GM23248 (cell line): ENCODE results near the gene NKX2-2. TPM values are rescaled to one million over a fixed set of nuclear protein-coding genes. Genes with fewer than 3 reads are reported as not detected.
A peak's percentile ranks its signal among the peaks of the same experiment; 100 is the strongest.

Experiments used
- DNase-seq: peaks from one replicate; pipeline ENCODE4 v3.0.0-alpha.2; 2015
- H2AFZ ChIP-seq: fragments of 200-600 bp; sonication (generic); 2 replicates; pipeline ENCODE4 v1.6.1; 2016; ENCODE audit warnings: antibody characterized with exemption
- H3F3A ChIP-seq: fragments of 200-600 bp; sonication (generic); 2 replicates; pipeline ENCODE4 v1.6.1; 2016; ENCODE audit warnings: mild to moderate bottlenecking, antibody characterized with exemption, mixed run types; ENCODE audit not compliant: insufficient read depth
- H3K27ac ChIP-seq: fragments of 200-600 bp; sonication (generic); 2 replicates; pipeline ENCODE4 v1.5.1; 2016; ENCODE audit warnings: mild to moderate bottlenecking
- H3K27me3 ChIP-seq: fragments of 200-600 bp; sonication (generic); replicated peaks from 2 replicates; pipeline ENCODE4 v1.6.1; 2016; ENCODE audit warnings: mild to moderate bottlenecking; ENCODE audit not compliant: insufficient read depth
- H3K36me3 ChIP-seq: fragments of 200-600 bp; sonication (generic); 2 replicates; pipeline ENCODE4 v1.6.1; 2016; ENCODE audit warnings: low read depth, mild to moderate bottlenecking
- H3K4me1 ChIP-seq: fragments of 200-600 bp; sonication (generic); 2 replicates; pipeline ENCODE4 v1.6.1; 2016; ENCODE audit warnings: mild to moderate bottlenecking; ENCODE audit not compliant: insufficient read depth
- H3K4me2 ChIP-seq: fragments of 200-600 bp; sonication (generic); one replicate; pipeline ENCODE4 v1.6.1; 2016; ENCODE audit warnings: mild to moderate bottlenecking; ENCODE audit not compliant: unreplicated experiment
- H3K4me3 ChIP-seq: fragments of 200-600 bp; sonication (generic); 2 replicates; pipeline ENCODE4 v1.5.1; 2016; ENCODE audit warnings: mild to moderate bottlenecking
- H3K79me2 ChIP-seq: fragments of 200-600 bp; sonication (generic); 2 replicates; pipeline ENCODE4 v1.6.1; 2016; ENCODE audit warnings: mild to moderate bottlenecking; ENCODE audit not compliant: insufficient read depth
- H3K9ac ChIP-seq: fragments of 200-600 bp; sonication (generic); 2 replicates; pipeline ENCODE4 v1.6.1; 2016; ENCODE audit warnings: mild to moderate bottlenecking
- H3K9me2 ChIP-seq: fragments of 200-600 bp; sonication (generic); 2 replicates; pipeline ENCODE4 v1.6.1; 2016; ENCODE audit warnings: mixed run types, mild to moderate bottlenecking, moderate library complexity; ENCODE audit not compliant: insufficient read depth
- H3K9me3 ChIP-seq: fragments of 200-600 bp; sonication (generic); one replicate; pipeline ENCODE4 v1.6.1; 2017; ENCODE audit warnings: low read depth
- H4K20me1 ChIP-seq: fragments of 200-600 bp; sonication (generic); 2 replicates; pipeline ENCODE4 v1.6.0; 2016; ENCODE audit not compliant: insufficient read depth
- EZH2 ChIP-seq: fragments of 200-600 bp; sonication (generic); IDR thresholded peaks from 2 replicates; pipeline ENCODE4 v1.6.1; 2018; ENCODE audit warnings: antibody characterized with exemption, mild to moderate bottlenecking; ENCODE audit not compliant: insufficient read depth, poor library complexity, severe bottlenecking
- EZH2phosphoT487 ChIP-seq: fragments of 200-600 bp; sonication (generic); IDR thresholded peaks from 2 replicates; pipeline ENCODE4 v1.6.1; 2018; ENCODE audit warnings: antibody characterized with exemption, moderate library complexity, mild to moderate bottlenecking, low read depth; ENCODE audit not compliant: insufficient read depth
- WGBS, 2 experiments: methylation state at CpG; one replicate each; pipeline ENCODE4 v1.1.6; 2015 to 2017; ENCODE audit warnings: low lambda C conversion rate in 2 of 2, low coverage in 1 of 2; ENCODE audit errors: missing lambda C conversion rate in 2 of 2; 5-methylcytosine and 5-hydroxymethylcytosine counted together
- in situ Hi-C: fragments of 300-500 bp; cut with MboI; formaldehyde crosslinking; loops from 2 replicates; pipeline ENCODE4 v1.15.0; 2020
- polyA plus RNA-seq: library from polyadenylated mRNA; unstranded; fragments of >200 nt; fragmentation: Nextera tagmentation; extraction: Ambion mirVana; gene quantifications from 2 replicates; pipeline ENCODE4 v1.2.1, GENCODE V29; 2016
- total RNA-seq: library from RNA; depleted of rRNA; stranded (reverse); fragments of >200 nt; shearing (Covaris generic); gene quantifications from 2 replicates; pipeline ENCODE4 v1.2.3, GENCODE V29; 2014

NKX2-2 gene
- total and polyA plus RNA-seq, 2 experiments from 2014 or later = not detected

DNA sequence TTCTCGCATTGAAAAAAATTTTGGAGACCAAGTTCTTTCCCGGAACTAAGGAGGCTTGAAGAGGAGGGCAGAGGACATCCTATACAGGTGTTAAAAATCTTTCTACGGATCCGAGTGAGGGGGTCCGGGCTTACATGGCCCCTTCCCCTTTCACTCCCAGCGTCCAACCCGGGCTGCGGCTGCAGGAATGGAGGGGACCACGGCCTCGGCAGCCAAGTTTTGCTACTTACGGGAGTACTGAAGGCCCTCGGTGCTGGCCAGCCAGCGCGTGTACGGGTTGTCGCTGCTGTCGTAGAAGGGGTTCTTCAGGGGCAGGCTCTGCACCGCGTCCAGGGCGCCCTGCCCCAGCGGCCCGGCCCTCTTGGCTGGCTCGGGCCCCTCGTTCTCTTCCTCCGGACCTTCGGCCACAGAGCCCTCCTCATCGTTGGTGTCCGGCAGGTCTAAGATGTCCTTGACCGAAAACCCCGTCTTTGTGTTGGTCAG, 642 bp downstream of the NKX2-2 start:
- H3K27ac ChIP-seq = no peak overlapping the region
- in situ Hi-C loops = no loop called here
- no peaks in the 10 kb centered on the region for H3K9me2 ChIP-seq
- no peak for TF ChIP-seq EZH2
- no peak; the same call in 1 of the 2 replicates for TF ChIP-seq EZH2phosphoT487
- no peaks in the 10 kb centered on the region for H3K9me3 ChIP-seq
- H3K27me3 ChIP-seq = peaks cover 90% of the 10 kb centered on the region
- DNase-seq = peak; percentile 25
- no peak overlapping the region for H3K9ac ChIP-seq
- H3F3A ChIP-seq = no peaks in the 10 kb centered on the region
- H3K4me3 ChIP-seq = no peak overlapping the region
- H2AFZ ChIP-seq = no peak overlapping the region
- H3K4me2 ChIP-seq = no peak overlapping the region
- H3K36me3 ChIP-seq = no peaks in the 10 kb centered on the region
- no peaks in the 10 kb centered on the region for H3K79me2 ChIP-seq
- WGBS, 2 experiments = 3 to 4% methylated on average over 30 of the region's 30 CpGs
- H4K20me1 ChIP-seq = no peaks in the 10 kb centered on the region
- H3K4me1 ChIP-seq = peaks cover 3% of the 10 kb centered on the region; the same call in 1 of the 2 replicates

DNA sequence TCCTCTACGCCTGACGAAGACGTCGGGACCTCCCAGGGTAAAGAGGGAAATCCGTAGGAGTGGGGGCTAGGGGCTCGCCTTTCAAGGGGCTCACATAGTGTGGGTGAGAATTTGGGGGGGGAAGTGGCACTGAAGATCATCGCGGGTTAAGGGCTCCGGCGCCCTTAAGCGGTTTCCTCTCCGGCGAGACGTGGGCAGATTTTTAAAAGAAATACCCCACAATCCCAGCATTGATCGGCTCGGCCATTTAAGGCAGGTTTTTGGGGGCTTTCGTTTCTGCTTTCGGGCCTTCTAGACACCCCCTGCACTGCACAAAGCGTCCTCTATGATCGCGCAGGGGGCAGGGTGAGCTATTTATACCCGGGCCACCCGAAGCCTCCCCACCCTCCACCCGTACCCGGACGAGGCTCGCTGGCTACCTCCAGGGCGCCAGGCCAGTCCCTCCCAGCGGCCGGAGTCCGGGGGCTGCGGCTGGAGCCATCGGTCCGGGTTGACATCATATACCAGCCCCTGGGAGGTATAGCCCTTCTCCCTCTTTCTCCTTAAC, 1.2 kb downstream of the NKX2-2 start:
- H3K9me2 ChIP-seq = no peaks in the 10 kb centered on the region
- peaks cover 3% of the 10 kb centered on the region; the same call in 1 of the 2 replicates for H3K4me1 ChIP-seq
- peak overlapping the region; percentile 47 for H3K4me2 ChIP-seq
- in situ Hi-C loops = no loop called here
- DNase-seq = no peak
- no peak overlapping the region for H2AFZ ChIP-seq
- H3K79me2 ChIP-seq = no peaks in the 10 kb centered on the region
- no peaks in the 10 kb centered on the region for H4K20me1 ChIP-seq
- no peak overlapping the region for H3K9ac ChIP-seq
- TF ChIP-seq EZH2 (peak; percentile 92), EZH2phosphoT487 (no peak; the same call in 1 of the 2 replicates)
- no peaks in the 10 kb centered on the region for H3F3A ChIP-seq
- no peaks in the 10 kb centered on the region for H3K9me3 ChIP-seq
- WGBS, 2 experiments = 2% methylated on average over 29 to 34 of the region's 34 CpGs
- no peaks in the 10 kb centered on the region for H3K36me3 ChIP-seq
- 0 out of 2 replicates have a peak overlapping the region, but pooled peaks have one; percentile 40 for H3K4me3 ChIP-seq
- H3K27ac ChIP-seq = no peak overlapping the region
- H3K27me3 ChIP-seq = peaks cover 90% of the 10 kb centered on the region

DNA sequence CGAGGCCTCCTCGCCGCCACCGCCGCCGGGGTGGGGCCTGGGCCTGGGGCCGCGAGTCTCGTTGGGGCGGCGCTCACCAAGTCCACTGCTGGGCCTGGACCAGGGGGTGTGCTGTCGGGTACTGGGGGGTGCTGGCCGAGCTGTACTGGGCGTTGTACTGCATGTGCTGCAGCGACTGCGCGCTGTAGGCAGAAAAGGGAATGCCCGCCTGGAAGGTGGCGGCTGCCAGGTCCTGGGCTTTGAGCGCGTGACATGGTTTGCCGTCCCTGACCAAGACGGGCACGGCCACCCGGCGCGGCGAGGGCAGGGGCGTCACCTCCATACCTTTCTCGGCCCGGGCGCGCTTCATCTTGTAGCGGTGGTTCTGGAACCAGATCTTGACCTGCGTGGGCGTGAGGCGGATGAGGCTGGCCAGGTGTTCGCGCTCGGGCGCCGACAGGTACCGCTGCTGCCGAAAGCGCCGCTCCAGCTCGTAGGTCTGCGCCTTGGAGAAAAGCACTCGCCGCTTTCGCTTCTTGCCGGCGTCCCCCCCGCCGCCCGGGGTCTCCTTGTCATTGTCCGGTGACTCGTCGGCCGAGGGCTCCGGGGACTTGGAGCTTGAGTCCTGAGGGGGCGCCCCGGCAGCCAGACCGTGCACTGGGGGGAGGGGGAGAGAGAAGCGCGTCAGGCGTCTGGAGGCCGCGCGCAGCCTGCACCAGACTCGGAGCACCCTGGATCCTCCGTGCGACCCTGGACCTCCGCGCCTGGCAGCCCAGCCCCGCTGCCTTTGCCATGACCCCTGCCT, 1.8 kb downstream of the NKX2-2 start:
- TF ChIP-seq EZH2 (no peak), EZH2phosphoT487 (no peak)
- no peaks in the 10 kb centered on the region for H3K9me2 ChIP-seq
- H3K4me3 ChIP-seq = peak overlapping the region; percentile 40; the same call in 1 of the 2 replicates
- no peaks in the 10 kb centered on the region for H3F3A ChIP-seq
- H3K9ac ChIP-seq = no peak overlapping the region
- DNase-seq = no peak
- H2AFZ ChIP-seq = no peak overlapping the region
- no peaks in the 10 kb centered on the region for H4K20me1 ChIP-seq
- in situ Hi-C loops = no loop called here
- 7 to 8% methylated on average over 54 to 57 of the region's 76 CpGs for WGBS, 2 experiments
- H3K27me3 ChIP-seq = peaks cover 90% of the 10 kb centered on the region
- H3K4me2 ChIP-seq = peak overlapping the region; percentile 47
- no peaks in the 10 kb centered on the region for H3K79me2 ChIP-seq
- H3K9me3 ChIP-seq = no peaks in the 10 kb centered on the region
- H3K36me3 ChIP-seq = no peaks in the 10 kb centered on the region
- H3K4me1 ChIP-seq = peaks cover 3% of the 10 kb centered on the region; the same call in 1 of the 2 replicates
- no peak overlapping the region for H3K27ac ChIP-seq

DNA sequence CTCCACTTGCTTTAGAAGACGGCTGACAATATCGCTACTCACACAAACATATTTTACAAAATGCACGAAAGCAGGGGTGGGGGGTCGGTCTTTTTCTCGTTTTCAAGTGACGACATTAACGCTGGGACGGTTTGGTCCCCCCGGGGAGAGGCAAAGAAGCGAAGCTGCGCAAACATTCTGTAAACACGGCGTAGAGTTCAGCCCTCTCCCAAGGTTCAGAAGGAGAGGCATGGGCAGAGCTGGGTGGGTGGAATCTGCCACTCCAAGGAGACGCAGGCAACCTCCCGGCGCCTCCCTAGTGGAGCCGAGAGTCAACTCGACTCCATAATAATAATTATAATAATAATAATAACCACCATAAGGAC, 2.4 kb downstream of the NKX2-2 start:
- no peak overlapping the region for H3K9ac ChIP-seq
- in situ Hi-C loops = no loop called here
- WGBS, 2 experiments = 40 to 48% methylated on average over 18 of the region's 18 CpGs

More for the DNA sequence above, 2.4 kb downstream of the NKX2-2 start:
- TF ChIP-seq EZH2 = no peak
- TF ChIP-seq EZH2phosphoT487 = no peak
- Histone ChIP-seq H3K27ac (no peak overlapping the region), H3K79me2 (no peaks in the 10 kb centered on the region), H3K36me3 (no peaks in the 10 kb centered on the region), H3K4me3 (no peak overlapping the region), H3F3A (no peaks in the 10 kb centered on the region), H3K4me2 (no peak overlapping the region), H3K4me1 (peaks cover 3% of the 10 kb centered on the region; the same call in 1 of the 2 replicates), H3K27me3 (peaks cover 90% of the 10 kb centered on the region), H4K20me1 (no peaks in the 10 kb centered on the region), H2AFZ (no peak overlapping the region), H3K9me2 (no peaks in the 10 kb centered on the region), H3K9me3 (no peaks in the 10 kb centered on the region)
- DNase-seq = no peak
